B cell (primary cell): ENCODE measurements around the gene EML1. TPM values are rescaled to one million over a fixed set of nuclear protein-coding genes. Genes with fewer than 3 reads are reported as not detected.

Experiments used
- ATAC-seq: fragments of 200-7000 bp; cut with Tn5 transposase; one replicate; pipeline ENCODE4 v1.10.0; 2021; ENCODE audit warnings: low read depth, mild to moderate bottlenecking, moderate number of reproducible peaks, moderate library complexity
- CTCF ChIA-PET: fragments of 350-600 bp; sonication (Branson Sonifier 250); formaldehyde crosslinking; loops from one replicate; lab custom pipeline; 2021; ENCODE audit warnings: antibody characterized with exemption, inconsistent platforms; lab: Charles Lee
- POLR2A ChIA-PET: fragments of 350-600 bp; sonication (Branson Sonifier 250); formaldehyde crosslinking; loops from one replicate; lab custom pipeline; 2021; ENCODE audit warnings: antibody characterized with exemption; lab: Charles Lee
- DNase-seq: peaks from one replicate; pipeline ENCODE4 v3.0.0; 2013
- H2AFZ ChIP-seq: 2 replicates; pipeline ENCODE4 v1.6.1; 2012; ENCODE audit warnings: mild to moderate bottlenecking, low read depth, low read length; ENCODE audit not compliant: insufficient read depth, poor library complexity, severe bottlenecking
- H3K27ac ChIP-seq, 2 donors: 1 replicate in 1 of 2; 2 replicates in 1 of 2; pipeline ENCODE4 v1.5.1; 2012 to 2013; ENCODE audit warnings: low read length in 2 of 2, mild to moderate bottlenecking in 2 of 2, moderate library complexity in 1 of 2
- H3K27me3 ChIP-seq, 4 experiments: fragments of 200-600 bp in 1 of 4; sonication (generic) in 1 of 4; replicated peaks in 1 of 4; 1 replicate in 2 of 4; 2 replicates in 2 of 4; pipeline versions ENCODE4 v1.6.1 to v1.7.0; 2013 to 2016; ENCODE audit warnings: low read length in 3 of 4, mild to moderate bottlenecking in 2 of 4, mixed read lengths in 1 of 4, moderate library complexity in 1 of 4; ENCODE audit not compliant: insufficient read depth in 4 of 4, control insufficient read depth in 3 of 4; ENCODE audit errors: control extremely low read depth in 1 of 4
- H3K36me3 ChIP-seq, 2 experiments: replicated peaks in 1 of 2; 1 replicate in 1 of 2; 2 replicates in 1 of 2; pipeline versions ENCODE4 v1.6.1 to v1.7.1; 2013; ENCODE audit warnings: low read length in 1 of 2; ENCODE audit not compliant: insufficient read depth in 2 of 2, control insufficient read depth in 1 of 2; ENCODE audit errors: control extremely low read depth in 1 of 2, extremely low read depth in 1 of 2
- H3K4me1 ChIP-seq, 2 donors: fragments of 200-600 bp in 1 of 2; sonication (generic) in 1 of 2; 1 replicate in 1 of 2; 2 replicates in 1 of 2; pipeline versions ENCODE4 v1.5.1 to v1.6.1; 2013 to 2017; ENCODE audit warnings: low read length in 2 of 2; ENCODE audit not compliant: control insufficient read depth in 2 of 2, insufficient read depth in 2 of 2
- H3K4me2 ChIP-seq: replicated peaks from 2 replicates; pipeline ENCODE3; 2012; ENCODE audit warnings: mild to moderate bottlenecking, low read depth, low read length; ENCODE audit not compliant: poor library complexity, severe bottlenecking
- H3K4me3 ChIP-seq, 5 experiments: fragments of 200-600 bp in 1 of 5; sonication (generic) in 1 of 5; 1 replicate in 3 of 5; 2 replicates in 2 of 5; pipeline versions ENCODE4 v1.5.1 to v1.7.0; 2011 to 2016; ENCODE audit warnings: low read length in 4 of 5, mild to moderate bottlenecking in 4 of 5, low read depth in 2 of 5, control low read depth in 1 of 5, moderate library complexity in 1 of 5; ENCODE audit not compliant: insufficient read depth in 1 of 5; ENCODE audit errors: control extremely low read depth in 1 of 5, extremely low read depth in 1 of 5
- H3K79me2 ChIP-seq: fragments of 200-600 bp; sonication (generic); one replicate; pipeline ENCODE4 v1.6.0; 2016; ENCODE audit warnings: low read length; ENCODE audit not compliant: control insufficient read depth, insufficient read depth
- H3K9ac ChIP-seq: fragments of 200-600 bp; sonication (generic); 2 replicates; pipeline ENCODE4 v1.6.1; 2017; ENCODE audit warnings: mild to moderate bottlenecking, low read length, moderate library complexity
- H3K9me3 ChIP-seq, 3 donors: one replicate each; pipeline versions ENCODE4 v1.6.1 to v1.7.1; 2013; ENCODE audit warnings: low read length in 2 of 3; ENCODE audit not compliant: control insufficient read depth in 2 of 3, insufficient read depth in 1 of 3; ENCODE audit errors: control extremely low read depth in 1 of 3
- H4K20me1 ChIP-seq: 2 replicates; pipeline ENCODE4 v1.6.0; 2012; ENCODE audit warnings: mild to moderate bottlenecking, low read length; ENCODE audit not compliant: insufficient read depth, control insufficient read depth, poor library complexity, severe bottlenecking
- H3K27ac Mint-ChIP-seq: one replicate; pipeline ENCODE4 v1.8.0; 2021; ENCODE audit warnings: mixed read lengths
- H3K27me3 Mint-ChIP-seq: one replicate; pipeline ENCODE4 v1.8.0; 2021; ENCODE audit warnings: mixed read lengths
- H3K4me1 Mint-ChIP-seq: one replicate; pipeline ENCODE4 v1.8.0; 2021; ENCODE audit warnings: mixed read lengths
- H3K4me3 Mint-ChIP-seq: one replicate; pipeline ENCODE4 v1.8.0; 2021; ENCODE audit warnings: mixed read lengths
- H3K9me3 Mint-ChIP-seq: one replicate; pipeline ENCODE4 v1.8.0; 2022; ENCODE audit warnings: mixed read lengths; ENCODE audit not compliant: insufficient read depth
- CTCF ChIP-seq: fragments of 200-600 bp; IDR thresholded peaks from one replicate; pipeline ENCODE4 v1.8.0; 2022; ENCODE audit warnings: antibody characterized with exemption, mild to moderate bottlenecking
- EZH2 ChIP-seq: IDR thresholded peaks from 2 replicates; pipeline ENCODE4 v1.6.1; 2012; ENCODE audit warnings: borderline replicate concordance, low read depth, mild to moderate bottlenecking, moderate library complexity, low read length; ENCODE audit not compliant: insufficient read depth, poor library complexity, severe bottlenecking
- WGBS: methylation state at CpG from one replicate; pipeline ENCODE4 v1.1.5; 2013; ENCODE audit warnings: missing lambda C conversion rate; ENCODE audit not compliant: insufficient coverage; 5-methylcytosine and 5-hydroxymethylcytosine counted together
- intact Hi-C: fragments of 100-400 bp; cut with micrococcal nuclease; formaldehyde crosslinking; loops from one replicate; pipeline ENCODE4 v1.10.0; 2022
- polyA plus RNA-seq: library from polyadenylated mRNA; depleted of rRNA; stranded (reverse); fragments of >200 nt; gene quantifications from 2 replicates; pipeline ENCODE4 v1.2.3, GENCODE V29; 2012
- total RNA-seq, 2 donors: library from RNA; stranded (reverse); fragments of 120-200 nt in 1 of 2; gene quantifications; 1 replicate in 1 of 2; 2 replicates in 1 of 2; pipeline versions ENCODE4 v1.2.3 to v1.2.4, GENCODE V29; 2013 to 2022

The EML1 gene
- total and polyA plus RNA-seq, 2 donors (not counting 1 experiment from before 2014, with no cell fraction given) = not detected

GRCh38 chr14:99781853-99782610, 11.2 kb upstream of the EML1 start:
- Histone ChIP-seq H3K9me3 (peaks cover 2 to 22% (median 2%) of the 10 kb centered on the region in 3 donors), H3K79me2 (no peaks in the 10 kb centered on the region), H3K27ac (no peak overlapping the region), H3K36me3 (no peaks in the 10 kb centered on the region), H2AFZ (no peak overlapping the region), H3K9ac (no peak overlapping the region), H3K4me3 (no peak overlapping the region), H3K4me2 (no peak overlapping the region), H3K27me3 (peaks cover 0 to 6% (median 0%) of the 10 kb centered on the region in 4 experiments), H3K4me1 (no peaks in the 10 kb centered on the region), H4K20me1 (no peaks in the 10 kb centered on the region)
- peaks cover 41% of the 10 kb centered on the region for H3K27me3 Mint-ChIP-seq
- ChIA-PET POLR2A (no interaction called here), CTCF (no interaction called here)
- H3K4me1 Mint-ChIP-seq = no peaks in the 10 kb centered on the region
- 90% methylated on average over 13 of the region's 14 CpGs for WGBS
- DNase-seq (no peak), ATAC-seq (no peak)
- H3K9me3 Mint-ChIP-seq = peaks cover 14% of the 10 kb centered on the region
- intact Hi-C loops = no loop called here
- H3K4me3 Mint-ChIP-seq = no peak overlapping the region
- H3K27ac Mint-ChIP-seq = no peak overlapping the region
- TF ChIP-seq CTCF (no peak), EZH2 (no peak)

DNA sequence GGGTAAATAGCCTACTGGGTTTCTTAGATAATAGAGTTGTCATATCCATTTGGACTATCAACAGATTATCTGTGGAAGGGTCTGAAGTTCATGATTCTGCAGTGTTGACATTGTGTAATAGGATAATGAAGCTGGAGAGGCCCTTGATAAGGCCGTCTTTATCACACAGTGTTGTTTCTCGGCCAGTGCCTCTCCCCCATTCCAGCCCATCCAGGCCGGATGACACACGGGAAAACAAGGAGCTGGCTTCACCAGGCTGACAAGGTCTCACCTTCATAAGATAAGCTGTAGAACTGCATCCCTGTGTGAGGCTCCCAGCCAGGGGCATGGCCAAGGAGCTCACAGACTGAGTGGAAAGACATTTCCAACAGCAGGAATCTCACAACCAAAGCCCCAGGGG, 8.7 kb upstream of the EML1 start:
- H4K20me1 ChIP-seq = no peaks in the 10 kb centered on the region
- H3K27me3 Mint-ChIP-seq = peaks cover 28% of the 10 kb centered on the region
- H3K27me3 ChIP-seq = peaks cover 0 to 6% (median 0%) of the 10 kb centered on the region in 4 experiments
- no peaks in the 10 kb centered on the region for H3K4me1 Mint-ChIP-seq
- intact Hi-C loops = no loop called here
- no peak overlapping the region for H3K9ac ChIP-seq
- CTCF ChIA-PET = no interaction called here
- ATAC-seq (no peak), DNase-seq (no peak)
- POLR2A ChIA-PET = no interaction called here
- no peaks in the 10 kb centered on the region for H3K79me2 ChIP-seq
- no peaks in the 10 kb centered on the region for H3K36me3 ChIP-seq
- no peak overlapping the region for H3K4me2 ChIP-seq
- no peak overlapping the region for H2AFZ ChIP-seq
- H3K9me3 Mint-ChIP-seq = peaks cover 3% of the 10 kb centered on the region
- H3K4me3 Mint-ChIP-seq = no peak overlapping the region
- TF ChIP-seq EZH2 (no peak), CTCF (no peak)
- H3K27ac ChIP-seq = no peak overlapping the region
- no peaks in the 10 kb centered on the region for H3K4me1 ChIP-seq
- no peak overlapping the region for H3K4me3 ChIP-seq
- WGBS = 92% methylated on average over 4 of the region's 4 CpGs
- H3K27ac Mint-ChIP-seq = no peak overlapping the region
- peaks cover 0 to 21% (median 0%) of the 10 kb centered on the region in 3 donors for H3K9me3 ChIP-seq
